DOHH2 (cell line): Measurements from ENCODE around the gene EDARADD.
A peak's percentile ranks its signal among the peaks of the same experiment; 100 is the strongest.

Source experiments
- H3F3A ChIP-seq: fragments of 200-600 bp; sonication (generic), shearing (Covaris generic); 2 replicates; pipeline ENCODE4 v1.6.0; 2016; ENCODE audit warnings: antibody characterized with exemption, mild to moderate bottlenecking; ENCODE audit not compliant: control insufficient read depth, insufficient read depth
- H3K27ac ChIP-seq: fragments of 200-600 bp; sonication (generic); 2 replicates; pipeline ENCODE4 v1.5.1; 2014; ENCODE audit warnings: low read depth, mild to moderate bottlenecking, low read length, moderate library complexity
- H3K27me3 ChIP-seq: fragments of 200-600 bp; sonication (generic); 2 replicates; pipeline ENCODE4 v1.6.1; 2014; ENCODE audit warnings: mild to moderate bottlenecking, low read length, mixed read lengths; ENCODE audit not compliant: control insufficient read depth
- H3K36me3 ChIP-seq: fragments of 200-600 bp; sonication (generic); 2 replicates; pipeline ENCODE4 v1.6.1; 2014; ENCODE audit warnings: mild to moderate bottlenecking, low read length, moderate library complexity, mixed read lengths; ENCODE audit not compliant: control insufficient read depth
- H3K4me1 ChIP-seq: fragments of 200-600 bp; sonication (generic); 2 replicates; pipeline ENCODE4 v1.6.1; 2014; ENCODE audit warnings: mild to moderate bottlenecking, low read length, mixed read lengths; ENCODE audit not compliant: control insufficient read depth
- H3K4me2 ChIP-seq: fragments of 200-600 bp; sonication (generic); 2 replicates; pipeline ENCODE4 v1.6.0; 2014; ENCODE audit warnings: mild to moderate bottlenecking, low read length, moderate library complexity
- H3K4me3 ChIP-seq: fragments of 200-600 bp; sonication (generic); 2 replicates; pipeline ENCODE4 v1.5.1; 2014; ENCODE audit warnings: mild to moderate bottlenecking, low read length, mixed read lengths
- H3K79me2 ChIP-seq: fragments of 200-600 bp; sonication (generic); 2 replicates; pipeline ENCODE4 v1.6.1; 2014; ENCODE audit warnings: mild to moderate bottlenecking, low read length, mixed read lengths; ENCODE audit not compliant: control insufficient read depth
- H3K9me2 ChIP-seq: fragments of 200-600 bp; sonication (generic); replicated peaks from 2 replicates; pipeline ENCODE4 v1.6.1; 2014; ENCODE audit warnings: mild to moderate bottlenecking, low read length, mixed read lengths; ENCODE audit not compliant: control insufficient read depth
- H3K9me3 ChIP-seq: fragments of 200-600 bp; sonication (generic); 2 replicates; pipeline ENCODE4 v1.6.1; 2014; ENCODE audit warnings: antibody characterized with exemption, low read length, mixed read lengths; ENCODE audit not compliant: control insufficient read depth, insufficient read depth
- H4K20me1 ChIP-seq: fragments of 200-600 bp; sonication (generic); 2 replicates; pipeline ENCODE4 v1.6.0; 2014; ENCODE audit warnings: low read depth, mild to moderate bottlenecking, antibody characterized with exemption, low read length, moderate library complexity; ENCODE audit not compliant: control insufficient read depth, insufficient read depth
- CTCF ChIP-seq: fragments of 200-600 bp; sonication (generic); IDR thresholded peaks from one replicate; pipeline ENCODE4 v1.5.1; 2014; ENCODE audit warnings: antibody characterized with exemption, mild to moderate bottlenecking, low read depth, low read length; ENCODE audit not compliant: poor library complexity, severe bottlenecking
- EZH2phosphoT487 ChIP-seq: fragments of 200-600 bp; sonication (generic); IDR thresholded peaks from 2 replicates; pipeline ENCODE4 v1.6.1; 2017; ENCODE audit warnings: borderline replicate concordance, mild to moderate bottlenecking, antibody characterized with exemption, low read length, moderate library complexity, mixed read lengths

Gene EDARADD

DNA sequence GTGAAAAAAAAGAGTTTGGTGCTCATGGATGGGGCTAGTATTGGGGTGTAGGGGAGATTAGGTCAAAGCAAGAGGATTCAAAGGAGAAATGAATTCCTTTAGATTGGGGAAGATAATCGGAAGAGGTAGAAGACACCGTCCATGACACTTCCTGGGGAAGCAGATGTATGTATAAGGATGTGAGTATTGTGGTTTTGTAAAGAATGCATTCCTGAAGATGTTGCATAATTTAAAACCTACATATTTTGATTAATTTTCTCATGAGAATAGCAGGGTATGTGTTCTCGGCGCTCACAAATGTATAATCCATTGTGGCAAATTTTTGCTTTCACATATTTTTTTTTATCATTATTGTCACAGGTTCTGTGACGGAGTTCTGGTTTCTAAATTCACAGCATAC is 124.2 kb downstream of the EDARADD start:
- H3F3A ChIP-seq = no peaks in the 10 kb centered on the region
- no peaks in the 10 kb centered on the region for H3K36me3 ChIP-seq
- peaks cover under 1% of the 10 kb centered on the region; the same call in 1 of the 2 replicates for H3K4me1 ChIP-seq
- peaks cover 48% of the 10 kb centered on the region for H3K27me3 ChIP-seq
- H3K4me3 ChIP-seq = no peak overlapping the region
- no peaks in the 10 kb centered on the region for H3K9me3 ChIP-seq
- no peak overlapping the region for H3K4me2 ChIP-seq
- TF ChIP-seq CTCF (no peak), EZH2phosphoT487 (no peak)
- no peaks in the 10 kb centered on the region for H3K9me2 ChIP-seq
- no peaks in the 10 kb centered on the region for H3K79me2 ChIP-seq
- H3K27ac ChIP-seq = no peak overlapping the region
- H4K20me1 ChIP-seq = no peaks in the 10 kb centered on the region

DNA sequence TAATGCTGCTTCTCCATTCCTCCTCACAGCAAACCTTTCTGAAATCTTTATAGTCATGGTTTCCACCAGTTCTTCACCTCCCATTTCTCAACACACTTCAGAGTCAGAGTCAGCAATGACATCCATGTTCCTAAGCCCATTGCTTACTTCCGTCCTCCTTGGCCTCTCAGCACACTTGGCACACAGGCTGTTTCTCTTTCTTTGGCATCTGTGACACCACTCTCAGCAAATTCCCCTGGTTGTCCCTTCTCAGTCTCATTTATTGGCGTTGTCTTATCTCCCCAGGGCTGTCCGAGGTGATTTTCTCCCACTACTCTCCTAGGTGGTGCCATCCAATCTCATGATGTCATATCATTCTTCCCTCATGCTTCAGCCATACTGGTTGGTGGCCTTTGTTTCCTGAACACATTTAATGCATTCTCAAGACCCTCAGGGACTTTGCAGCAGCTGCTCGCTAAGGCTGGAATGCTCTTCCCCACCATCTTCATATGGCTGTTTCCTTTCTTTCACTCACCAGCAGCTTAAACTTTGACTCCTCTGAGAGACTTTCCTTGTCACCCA is 126.4 kb downstream of the EDARADD start:
- H3K79me2 ChIP-seq = no peaks in the 10 kb centered on the region
- H3F3A ChIP-seq = peaks cover 8% of the 10 kb centered on the region
- no peak overlapping the region for H3K4me2 ChIP-seq
- H3K27me3 ChIP-seq = peaks cover 51% of the 10 kb centered on the region
- H4K20me1 ChIP-seq = no peaks in the 10 kb centered on the region
- no peaks in the 10 kb centered on the region for H3K9me3 ChIP-seq
- H3K4me1 ChIP-seq = peaks cover 12% of the 10 kb centered on the region
- H3K27ac ChIP-seq = no peak overlapping the region
- no peak for TF ChIP-seq CTCF
- H3K4me3 ChIP-seq = no peak overlapping the region
- H3K36me3 ChIP-seq = no peaks in the 10 kb centered on the region
- H3K9me2 ChIP-seq = no peaks in the 10 kb centered on the region

DNA sequence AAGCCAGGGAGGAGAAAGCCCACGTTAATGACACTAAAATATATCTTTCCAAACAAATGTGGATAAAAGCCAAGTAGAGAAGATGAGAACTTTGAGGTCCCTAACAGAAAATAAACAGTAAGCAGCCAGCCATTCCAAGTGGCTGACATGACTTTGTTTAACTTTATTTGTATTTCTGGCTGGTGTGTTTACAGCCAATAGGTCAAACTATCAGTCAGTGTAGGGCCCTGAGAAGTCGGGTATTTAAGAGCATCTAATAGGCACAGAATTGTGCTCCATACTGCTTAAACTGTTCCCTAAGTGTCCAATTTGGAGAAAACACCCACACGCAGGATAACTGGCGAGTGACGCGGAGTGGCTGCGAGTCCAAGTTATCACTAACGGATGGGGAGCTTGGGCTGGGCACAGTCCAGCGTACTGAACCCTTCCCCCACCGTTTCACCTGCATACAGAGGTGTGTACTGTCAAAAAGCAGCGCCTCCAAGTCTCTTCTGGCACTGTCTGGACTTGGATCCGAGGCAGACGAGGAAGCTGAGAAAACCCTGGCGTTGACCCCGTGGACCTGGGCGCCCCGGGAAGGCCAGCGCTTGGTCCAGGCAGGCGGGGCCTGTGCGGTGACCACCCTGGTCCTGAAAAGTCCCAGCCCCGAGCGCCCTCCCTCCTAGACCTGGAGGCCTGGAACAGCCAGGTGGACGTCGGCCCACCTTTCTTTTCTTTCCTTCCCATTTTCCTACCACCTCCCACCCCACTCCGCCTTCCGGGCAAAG is 129.0 kb downstream of the EDARADD start:
- TF ChIP-seq EZH2phosphoT487 (no peak), CTCF (no peak)
- Histone ChIP-seq H3K27ac (no peak overlapping the region), H3K27me3 (peaks cover 46% of the 10 kb centered on the region)

More for the DNA sequence above, 129.0 kb downstream of the EDARADD start:
- peaks cover 3% of the 10 kb centered on the region; the same call in 1 of the 2 replicates for H3K36me3 ChIP-seq
- no peaks in the 10 kb centered on the region for H3K9me3 ChIP-seq
- H3K4me3 ChIP-seq = peak overlapping the region; percentile 94
- peaks cover 12% of the 10 kb centered on the region for H3K4me1 ChIP-seq
- no peaks in the 10 kb centered on the region for H3K9me2 ChIP-seq
- no peaks in the 10 kb centered on the region for H3K79me2 ChIP-seq
- no peaks in the 10 kb centered on the region for H4K20me1 ChIP-seq
- peak overlapping the region; percentile 91 for H3K4me2 ChIP-seq
- H3F3A ChIP-seq = peaks cover 8% of the 10 kb centered on the region
